GM10266 (cell line): Measurements from ENCODE around the gene DENND5A.

Experiments used
- DNase-seq: peaks from one replicate; pipeline ENCODE4 v3.0.0; 2012; ENCODE audit errors: extremely low spot score
- TF ChIP-seq, protein P1 (sequence below): IDR thresholded peaks from 2 replicates; pipeline ENCODE4 v1.5.1; 2012; ENCODE audit warnings: mild to moderate bottlenecking, low read depth; ENCODE audit not compliant: control insufficient read depth, insufficient read depth; ENCODE audit errors: missing control alignments

The DENND5A gene

DNA sequence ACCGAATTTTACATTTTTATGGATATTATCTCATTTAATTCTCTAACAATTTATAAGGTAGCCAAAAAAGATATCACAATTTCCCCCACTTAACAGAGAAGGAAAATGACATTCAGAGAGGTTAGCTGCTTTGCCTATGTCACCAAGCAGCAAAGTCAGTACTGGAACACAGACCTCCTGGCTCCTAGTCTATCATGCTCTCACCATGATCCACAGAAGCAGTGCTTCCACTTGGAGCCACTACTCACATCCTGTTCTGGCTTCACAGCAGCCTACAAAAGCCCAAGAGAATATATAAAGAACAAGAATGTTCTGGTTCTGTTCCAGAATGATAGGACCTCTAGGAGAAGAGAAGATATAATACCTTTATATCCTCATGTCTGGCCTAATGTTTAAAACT, 114.2 kb downstream of the DENND5A start:
- no peak for DNase-seq
- TF ChIP-seq, protein P1, sequence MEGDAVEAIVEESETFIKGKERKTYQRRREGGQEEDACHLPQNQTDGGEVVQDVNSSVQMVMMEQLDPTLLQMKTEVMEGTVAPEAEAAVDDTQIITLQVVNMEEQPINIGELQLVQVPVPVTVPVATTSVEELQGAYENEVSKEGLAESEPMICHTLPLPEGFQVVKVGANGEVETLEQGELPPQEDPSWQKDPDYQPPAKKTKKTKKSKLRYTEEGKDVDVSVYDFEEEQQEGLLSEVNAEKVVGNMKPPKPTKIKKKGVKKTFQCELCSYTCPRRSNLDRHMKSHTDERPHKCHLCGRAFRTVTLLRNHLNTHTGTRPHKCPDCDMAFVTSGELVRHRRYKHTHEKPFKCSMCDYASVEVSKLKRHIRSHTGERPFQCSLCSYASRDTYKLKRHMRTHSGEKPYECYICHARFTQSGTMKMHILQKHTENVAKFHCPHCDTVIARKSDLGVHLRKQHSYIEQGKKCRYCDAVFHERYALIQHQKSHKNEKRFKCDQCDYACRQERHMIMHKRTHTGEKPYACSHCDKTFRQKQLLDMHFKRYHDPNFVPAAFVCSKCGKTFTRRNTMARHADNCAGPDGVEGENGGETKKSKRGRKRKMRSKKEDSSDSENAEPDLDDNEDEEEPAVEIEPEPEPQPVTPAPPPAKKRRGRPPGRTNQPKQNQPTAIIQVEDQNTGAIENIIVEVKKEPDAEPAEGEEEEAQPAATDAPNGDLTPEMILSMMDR = no peak

DNA sequence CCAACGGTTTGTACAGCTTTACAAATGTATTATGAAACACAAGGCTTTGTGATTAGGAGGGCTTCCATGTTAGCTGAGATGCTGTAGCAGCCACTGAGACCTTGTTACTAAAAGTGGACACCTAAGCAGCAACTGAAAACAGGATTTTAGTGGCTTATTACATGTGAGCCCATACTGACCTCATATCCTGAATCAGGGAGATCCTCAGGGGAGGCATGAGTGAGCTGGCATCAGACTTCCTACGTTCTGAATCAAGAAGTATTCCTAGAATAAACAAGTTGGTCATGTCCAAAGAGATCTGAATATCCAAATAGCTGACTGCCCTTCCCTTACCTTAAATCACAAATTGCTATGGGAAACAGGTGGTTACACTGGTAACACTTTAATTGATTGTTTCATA, 114.6 kb downstream of the DENND5A start:
- TF ChIP-seq, protein P1 = no peak
- DNase-seq = no peak

DNA sequence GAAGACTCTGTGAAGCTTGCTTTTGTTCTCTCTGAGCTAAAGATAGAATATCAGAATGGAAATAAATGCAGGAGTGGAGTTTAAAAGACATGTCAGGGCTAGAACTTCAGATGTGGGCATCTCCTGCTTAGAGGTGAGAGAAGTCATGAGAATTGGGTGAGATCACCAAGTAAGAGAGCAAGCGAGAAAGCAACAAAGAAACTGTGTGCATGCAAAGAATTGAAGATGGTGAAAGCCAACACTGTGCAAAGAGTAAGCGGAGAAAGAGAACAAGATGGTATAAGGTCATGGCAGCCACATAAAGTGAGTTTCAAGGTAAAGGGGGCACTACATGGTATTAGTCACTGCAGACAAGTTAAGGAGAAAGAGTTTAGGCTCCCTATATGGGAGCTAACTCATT, 116.4 kb downstream of the DENND5A start:
- no peak for DNase-seq

DNA sequence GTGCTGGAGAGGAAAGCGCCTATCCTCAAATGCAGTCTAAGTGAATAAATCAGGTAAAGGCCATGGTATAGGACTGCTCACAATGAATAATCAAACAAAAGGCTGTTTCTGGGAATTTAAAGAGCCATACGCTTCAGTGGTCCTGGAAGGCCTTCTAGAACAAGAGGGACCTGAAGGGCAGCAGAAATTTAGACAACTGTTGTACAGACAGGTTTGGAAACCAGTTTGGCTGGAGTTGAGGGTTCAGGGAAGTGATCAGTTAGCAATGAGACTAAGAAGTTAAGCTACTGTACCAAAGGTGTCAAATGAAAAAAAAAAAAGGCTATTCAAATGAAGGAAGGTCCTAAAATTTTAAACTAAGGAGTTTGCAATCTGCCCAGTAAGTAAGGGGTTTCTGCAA, 117.1 kb downstream of the DENND5A start:
- no peak for DNase-seq
- TF ChIP-seq, protein P1 = no peak

More for the DNA sequence above, 116.4 kb downstream of the DENND5A start:
- TF ChIP-seq, protein P1 = no peak

DNA sequence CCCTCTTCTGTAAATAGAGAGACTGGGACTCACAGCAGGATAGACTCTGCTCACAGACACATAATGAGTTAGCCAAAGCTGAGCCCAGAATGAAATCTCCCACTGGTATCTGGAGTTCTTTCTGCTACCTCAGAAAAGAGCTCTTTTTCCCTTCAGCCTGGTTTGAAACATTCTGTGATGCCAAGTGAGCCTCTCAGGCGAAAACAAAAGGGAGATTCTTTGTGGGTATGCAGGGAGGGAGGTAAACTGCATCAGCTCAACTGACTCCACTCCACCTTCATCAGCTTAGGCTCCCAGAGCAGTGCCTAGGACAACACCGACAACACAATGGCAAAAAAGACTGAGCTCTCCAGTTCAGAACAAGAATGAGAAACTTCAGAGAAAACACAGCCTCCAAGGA, 118.7 kb downstream of the DENND5A start:
- DNase-seq = no peak
- TF ChIP-seq, protein P1 = no peak

DNA sequence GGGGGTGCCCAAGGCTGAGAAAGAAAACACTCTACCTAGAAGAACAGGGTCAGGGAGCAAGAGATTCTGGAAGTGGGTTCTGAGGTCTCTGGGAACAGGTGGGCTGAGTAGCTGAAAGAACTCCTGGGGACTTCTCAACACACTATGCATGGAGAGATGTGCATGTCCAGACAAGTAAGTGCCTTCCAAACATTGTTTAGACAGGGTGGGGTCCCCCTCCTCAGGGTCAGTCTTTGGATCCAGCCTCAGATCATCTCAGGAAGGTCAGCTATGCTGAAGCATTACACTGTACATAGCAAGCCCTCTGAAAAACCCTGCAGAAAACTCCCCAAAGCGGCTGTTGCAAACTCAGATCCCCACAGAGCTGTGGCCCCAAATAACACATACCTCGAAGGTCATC, 119.9 kb downstream of the DENND5A start:
- TF ChIP-seq, protein P1 = no peak
- no peak for DNase-seq

DNA sequence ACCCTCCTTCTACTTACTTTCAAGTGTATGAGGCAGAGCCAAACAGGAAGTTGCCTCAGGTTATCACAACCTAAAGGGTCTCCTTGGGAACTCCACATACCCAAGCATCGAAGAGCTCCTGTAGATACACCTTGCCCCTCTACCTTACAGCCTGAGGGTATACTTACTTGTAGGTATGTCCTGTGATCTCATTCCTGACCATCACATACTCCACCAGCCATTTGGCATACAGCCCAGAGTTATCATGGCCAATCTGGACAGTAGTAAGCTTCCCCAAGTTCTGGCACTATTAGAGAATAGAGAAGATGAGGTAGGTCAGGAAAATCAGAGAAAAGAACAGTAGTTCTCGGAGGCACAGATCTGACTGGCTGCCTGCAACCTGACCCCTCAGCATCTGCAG, 120.3 kb downstream of the DENND5A start:
- no peak for DNase-seq
- TF ChIP-seq, protein P1 = no peak
